T-cell (primary cell): ENCODE measurements around the gene CD8B2. TPM values are rescaled to one million over a fixed set of nuclear protein-coding genes. Genes with fewer than 3 reads are reported as not detected.
"Not testable (repeated sequence)": the region's sequence is repeated elsewhere in the genome, so short reads cannot be mapped to it uniquely, and the experiment has no call there.

Source experiments
- ATAC-seq, 4 experiments: fragments of 200-7000 bp in 3 of 4; fragments of 150-1000 bp in 1 of 4; cut with Tn5 transposase; replicated peaks in 1 of 4; 1 replicate in 3 of 4; 2 replicates in 1 of 4; pipeline ENCODE4 v1.10.0; 2021; ENCODE audit warnings: moderate library complexity in 3 of 4, mild to moderate bottlenecking in 2 of 4, moderate number of reproducible peaks in 1 of 4
- CTCF ChIA-PET, 2 donors: fragments of 300-600 bp; sonication (Branson Sonifier 250); formaldehyde crosslinking; loops; one replicate each; lab custom pipeline; 2022; ENCODE audit warnings: antibody characterized with exemption in 2 of 2; lab: Charles Lee
- POLR2A ChIA-PET, 2 donors: fragments of 300-600 bp; sonication (Branson Sonifier 250); formaldehyde crosslinking; loops; one replicate each; lab custom pipeline; 2022; ENCODE audit warnings: antibody characterized with exemption in 2 of 2; lab: Charles Lee
- DNase-seq, 35 experiments: peaks; one replicate each; pipeline versions ENCODE4 v3.0.0 to v3.0.0-alpha.2; 2013 to 2023
- H3K27ac ChIP-seq: one replicate; pipeline ENCODE4 v1.5.1; 2013; ENCODE audit warnings: low read length
- H3K27me3 ChIP-seq, 2 experiments: replicated peaks in 1 of 2; 1 replicate in 1 of 2; 2 replicates in 1 of 2; pipeline versions ENCODE4 v1.6.1 to v1.7.0; 2013; ENCODE audit warnings: low read length in 1 of 2, mixed read lengths in 1 of 2; ENCODE audit not compliant: control insufficient read depth in 2 of 2, insufficient read depth in 2 of 2; ENCODE audit errors: extremely low read depth in 1 of 2
- H3K36me3 ChIP-seq, 2 donors: 1 replicate in 1 of 2; 2 replicates in 1 of 2; pipeline versions ENCODE4 v1.6.1 to v1.7.0; 2013; ENCODE audit warnings: low read length in 1 of 2; ENCODE audit not compliant: control insufficient read depth in 2 of 2, insufficient read depth in 1 of 2; ENCODE audit errors: extremely low read depth in 1 of 2
- H3K4me1 ChIP-seq, 2 experiments: 1 replicate in 1 of 2; 2 replicates in 1 of 2; pipeline versions ENCODE4 v1.6.1 to v1.7.0; 2013; ENCODE audit warnings: low read length in 2 of 2, mixed read lengths in 1 of 2; ENCODE audit not compliant: insufficient read depth in 2 of 2, control insufficient read depth in 1 of 2; ENCODE audit errors: extremely low read depth in 1 of 2
- H3K4me3 ChIP-seq, 2 donors: 1 replicate in 1 of 2; 2 replicates in 1 of 2; pipeline versions ENCODE4 v1.5.1 to v1.7.0; 2013; ENCODE audit warnings: mild to moderate bottlenecking in 2 of 2, low read length in 1 of 2, moderate library complexity in 1 of 2; ENCODE audit not compliant: control insufficient read depth in 1 of 2; ENCODE audit errors: extremely low read depth in 1 of 2
- H3K9me3 ChIP-seq: 2 replicates; pipeline ENCODE4 v1.7.0; 2013
- H3K27ac Mint-ChIP-seq, 2 donors: one replicate each; pipeline ENCODE4 v1.8.0; 2020 to 2021; ENCODE audit warnings: mild to moderate bottlenecking in 2 of 2, mixed read lengths in 2 of 2
- H3K27me3 Mint-ChIP-seq, 2 donors: one replicate each; pipeline ENCODE4 v1.8.0; 2021 to 2022; ENCODE audit warnings: mixed read lengths in 2 of 2
- H3K36me3 Mint-ChIP-seq: one replicate; pipeline ENCODE4 v1.8.0; 2021; ENCODE audit warnings: mixed read lengths
- H3K4me1 Mint-ChIP-seq, 3 donors: one replicate each; pipeline ENCODE4 v1.8.0; 2020 to 2022; ENCODE audit warnings: mixed read lengths in 3 of 3, mild to moderate bottlenecking in 1 of 3
- H3K4me3 Mint-ChIP-seq, 3 donors: one replicate each; pipeline ENCODE4 v1.8.0; 2020 to 2022; ENCODE audit warnings: mild to moderate bottlenecking in 3 of 3, mixed read lengths in 3 of 3, moderate library complexity in 3 of 3
- H3K9me3 Mint-ChIP-seq, 3 donors: one replicate each; pipeline ENCODE4 v1.8.0; 2020 to 2022; ENCODE audit warnings: mixed read lengths in 3 of 3
- WGBS: methylation state at CpG from one replicate; pipeline ENCODE4 v1.1.5; 2013; ENCODE audit warnings: missing lambda C conversion rate; ENCODE audit not compliant: insufficient coverage; 5-methylcytosine and 5-hydroxymethylcytosine counted together
- total RNA-seq, 35 experiments: library from RNA in 6 of 35; stranded (reverse) in 6 of 35; fragments of 120-200 nt in 1 of 35; gene quantifications; one replicate each; pipeline versions ENCODE4 v1.2.1 to v1.2.4 and lab custom pipeline; 2013 to 2026

CD8B2 gene
- total RNA-seq, 5 donors from 2014 or later (not counting 1 experiment from before 2014, with no cell fraction given), result 1.3 to 3.2 (median 2.2) TPM

- H3K27me3 Mint-ChIP-seq, POLR2A ChIA-PET, H3K9me3 Mint-ChIP-seq, H3K9me3 ChIP-seq, H3K27me3 ChIP-seq, ATAC-seq, H3K36me3 ChIP-seq, H3K27ac ChIP-seq, H3K4me3 ChIP-seq, H3K4me3 Mint-ChIP-seq, H3K36me3 Mint-ChIP-seq, H3K4me1 ChIP-seq, CTCF ChIA-PET, H3K27ac Mint-ChIP-seq, DNase-seq: not testable (repeated sequence)
- 40% methylated on average over 1 of the region's 6 CpGs for WGBS
- peaks cover 10 to 15% (median 12%) of the 10 kb centered on the region in 3 donors for H3K4me1 Mint-ChIP-seq
Observed at GRCh38 chr2:106509374-106509770, 22.2 kb downstream of the CD8B2 start.

- H3K36me3 ChIP-seq, H3K27me3 ChIP-seq, H3K36me3 Mint-ChIP-seq, H3K9me3 ChIP-seq, H3K9me3 Mint-ChIP-seq, DNase-seq, H3K27me3 Mint-ChIP-seq, H3K4me1 ChIP-seq, H3K27ac ChIP-seq, H3K27ac Mint-ChIP-seq, ATAC-seq, POLR2A ChIA-PET, H3K4me3 ChIP-seq, CTCF ChIA-PET, H3K4me3 Mint-ChIP-seq: not testable (repeated sequence)
- no CpG with 5 or more reads among the region's 4 CpGs for WGBS
- H3K4me1 Mint-ChIP-seq, result peaks cover 10 to 15% (median 12%) of the 10 kb centered on the region in 3 donors
Observed at GRCh38 chr2:106510791-106511190, 23.6 kb downstream of the CD8B2 start.

- Mint-ChIP-seq H3K4me1 (peaks cover 10 to 13% (median 12%) of the 10 kb centered on the region in 3 donors), H3K4me3 (peak overlapping the region in 2 of 3 donors; percentile 4 to 53)
- H3K36me3 ChIP-seq, H3K9me3 ChIP-seq, H3K27ac Mint-ChIP-seq, CTCF ChIA-PET, H3K27ac ChIP-seq, H3K27me3 ChIP-seq, POLR2A ChIA-PET, H3K36me3 Mint-ChIP-seq, H3K27me3 Mint-ChIP-seq, H3K4me1 ChIP-seq, H3K9me3 Mint-ChIP-seq: not testable (repeated sequence)
- DNase-seq, result peak in 4 of 35 experiments; percentile 2 to 17 (median 6)
- ATAC-seq, result peak; percentile 43 to 57 (median 55)
- WGBS, result 6% methylated on average over 7 of the region's 16 CpGs
- H3K4me3 ChIP-seq, result peak overlapping the region in 1 of 2 donors; percentile 7
Observed at GRCh38 chr2:106511476-106511901, 24.3 kb downstream of the CD8B2 start.

GRCh38 chr2:106511934-106512333, 24.8 kb downstream of the CD8B2 start:
- H3K9me3 Mint-ChIP-seq, CTCF ChIA-PET: not testable (repeated sequence)
- H3K4me1 Mint-ChIP-seq, result peaks cover 10 to 11% (median 10%) of the 10 kb centered on the region in 3 donors

GRCh38 chr2:106513391-106513790, 26.2 kb downstream of the CD8B2 start:
- WGBS, result no CpG with 5 or more reads among the region's 5 CpGs
- H3K27me3 Mint-ChIP-seq, H3K27me3 ChIP-seq, POLR2A ChIA-PET, H3K36me3 ChIP-seq, CTCF ChIA-PET, H3K27ac ChIP-seq, H3K4me1 ChIP-seq, H3K9me3 ChIP-seq, H3K4me3 Mint-ChIP-seq, H3K27ac Mint-ChIP-seq, H3K36me3 Mint-ChIP-seq, H3K9me3 Mint-ChIP-seq, H3K4me3 ChIP-seq, DNase-seq: not testable (repeated sequence)
- ATAC-seq, result peak; percentile 40 to 78 (median 60)
- peaks cover 10 to 11% (median 10%) of the 10 kb centered on the region in 3 donors for H3K4me1 Mint-ChIP-seq

More at GRCh38 chr2:106511934-106512333, 24.8 kb downstream of the CD8B2 start:
- H3K27ac ChIP-seq, H3K36me3 Mint-ChIP-seq, H3K36me3 ChIP-seq, H3K27ac Mint-ChIP-seq, H3K9me3 ChIP-seq, DNase-seq, H3K27me3 Mint-ChIP-seq, H3K27me3 ChIP-seq, H3K4me1 ChIP-seq, POLR2A ChIA-PET: not testable (repeated sequence)
- WGBS, result 100% methylated on average over 2 of the region's 7 CpGs
- peak in 1 of 4 experiments; percentile 35 for ATAC-seq
- H3K4me3 ChIP-seq, result peak overlapping the region in 1 of 2 donors; percentile 7
- H3K4me3 Mint-ChIP-seq, result peak overlapping the region; percentile 4 to 53 (median 32)

- H3K27ac Mint-ChIP-seq, H3K4me3 Mint-ChIP-seq, POLR2A ChIA-PET, H3K27me3 Mint-ChIP-seq, DNase-seq, H3K27me3 ChIP-seq, CTCF ChIA-PET, H3K4me3 ChIP-seq, H3K4me1 ChIP-seq, H3K27ac ChIP-seq, H3K36me3 ChIP-seq, ATAC-seq, H3K9me3 Mint-ChIP-seq, H3K9me3 ChIP-seq, H3K36me3 Mint-ChIP-seq: not testable (repeated sequence)
- 90% methylated on average over 2 of the region's 3 CpGs for WGBS
- H3K4me1 Mint-ChIP-seq, result peaks cover 10 to 11% (median 10%) of the 10 kb centered on the region in 3 donors
Observed at GRCh38 chr2:106514827-106515226, 27.7 kb downstream of the CD8B2 start.

GRCh38 chr2:106516436-106516835, 29.3 kb downstream of the CD8B2 start:
- Histone ChIP-seq H3K4me1 (no peaks in the 10 kb centered on the region), H3K27ac (no peak overlapping the region), H3K4me3 (no peak overlapping the region), H3K36me3 (no peaks in the 10 kb centered on the region), H3K9me3 (no peaks in the 10 kb centered on the region), H3K27me3 (peaks cover 0 to 5% of the 10 kb centered on the region in 2 experiments)
- ChIA-PET CTCF (no interaction called here), POLR2A (no interaction called here)
- whole genome bisulfite sequencing, result 80% methylated on average over 1 of the region's 4 CpGs
- no peaks in the 10 kb centered on the region for H3K9me3 Mint-ChIP-seq
- H3K4me1 Mint-ChIP-seq, result peaks cover 8 to 10% (median 8%) of the 10 kb centered on the region in 3 donors
- H3K36me3 Mint-ChIP-seq, result no peaks in the 10 kb centered on the region
- ATAC-seq (no peak), DNase-seq (no peak)
- no peak overlapping the region for H3K27ac Mint-ChIP-seq
- H3K27me3 Mint-ChIP-seq, result peaks cover 0 to 3% of the 10 kb centered on the region in 2 donors
- no peak overlapping the region for H3K4me3 Mint-ChIP-seq
